HCT116 (cell line): Measurements from ENCODE around the gene ZSCAN4. TPM values are rescaled to one million over a fixed set of nuclear protein-coding genes. Genes with fewer than 3 reads are reported as not detected.

Source experiments
- ATAC-seq: fragments of 200-7000 bp; cut with Tn5 transposase; 2 replicates; pipeline ENCODE4 v1.9.1; 2020; ENCODE audit warnings: mild to moderate bottlenecking, moderate library complexity
- BruUV-seq: library from RNA; stranded (reverse); fragments of 400-500 nt; replicated peaks from 2 replicates; lab custom pipeline; 2021; lab: Mats Ljungman, UMichigan
- CTCF ChIA-PET: fragments of 300-600 bp; sonication (Branson Sonifier 250); formaldehyde crosslinking; loops from one replicate; lab custom pipeline; 2021; ENCODE audit warnings: antibody characterized with exemption; lab: Charles Lee
- POLR2A ChIA-PET: fragments of 300-600, 350-600 bp; sonication (Branson Sonifier 250); formaldehyde crosslinking; loops from one replicate; lab custom pipeline; 2021; ENCODE audit warnings: antibody characterized with exemption; lab: Charles Lee
- RAD21 ChIA-PET, 2 experiments: fragments of 300-600 bp; sonication (Branson Sonifier 250); formaldehyde crosslinking; loops; one replicate each; lab custom pipeline; 2023; ENCODE audit warnings: low total read pairs in 2 of 2; ENCODE audit not compliant: uncharacterized antibody in 2 of 2, unreplicated experiment in 2 of 2, low non-redundant PET in 1 of 2; lab: Charles Lee
- DNase-seq: peaks from one replicate; pipeline ENCODE4 v3.0.0-alpha.2; 2010; ENCODE audit warnings: low read depth, low spot score
- H2AFZ ChIP-seq: fragments of 200-600 bp; shearing (Covaris generic), sonication (generic); 2 replicates; pipeline ENCODE4 v1.6.1; 2017; ENCODE audit warnings: low read depth, mixed run types, mixed read lengths, antibody characterized with exemption, low read length; ENCODE audit not compliant: poor library complexity, severe bottlenecking
- H3K27ac ChIP-seq: 2 replicates; pipeline ENCODE4 v1.5.1; 2012; ENCODE audit warnings: low read depth, low read length
- H3K27me3 ChIP-seq: fragments of 200-600 bp; sonication (generic); 2 replicates; pipeline ENCODE4 v1.6.1; 2016; ENCODE audit warnings: mixed run types, low read length, mixed read lengths; ENCODE audit not compliant: insufficient read depth
- H3K36me3 ChIP-seq, 2 experiments: fragments of 200-500 bp in 1 of 2; fragments of 200-600 bp in 1 of 2; sonication (Bioruptor generic) in 1 of 2; sonication (generic) in 1 of 2; 2 replicates each; pipeline versions ENCODE4 v1.5.1 to v1.6.1; 2014 to 2016; ENCODE audit warnings: low read length in 2 of 2, inconsistent platforms in 1 of 2, mixed read lengths in 1 of 2, mixed run types in 1 of 2; ENCODE audit not compliant: insufficient read depth in 2 of 2, control insufficient read depth in 1 of 2
- H3K4me1 ChIP-seq, 2 experiments: fragments of 200-600 bp in 1 of 2; sonication (generic) in 1 of 2; 2 replicates each; pipeline versions ENCODE4 v1.5.1 to v1.6.1; 2012 to 2017; ENCODE audit warnings: low read length in 2 of 2, inconsistent platforms in 1 of 2, mild to moderate bottlenecking in 1 of 2, mixed read lengths in 1 of 2, mixed run types in 1 of 2, moderate library complexity in 1 of 2; ENCODE audit not compliant: insufficient read depth in 2 of 2, control insufficient read depth in 1 of 2
- H3K4me2 ChIP-seq: fragments of 200-600 bp; sonication (generic); 2 replicates; pipeline ENCODE4 v1.6.1; 2017; ENCODE audit warnings: mixed run types, low read length, mixed read lengths
- H3K4me3 ChIP-seq, 2 experiments: fragments of 200-600 bp in 1 of 2; sonication (generic) in 1 of 2; replicated peaks in 1 of 2; 2 replicates each; pipeline ENCODE4 v1.5.1; 2011 to 2016; ENCODE audit warnings: low read length in 2 of 2, control low read depth in 1 of 2, low read depth in 1 of 2, mild to moderate bottlenecking in 1 of 2, mixed read lengths in 1 of 2, mixed run types in 1 of 2
- H3K79me2 ChIP-seq: fragments of 200-600 bp; sonication (generic); 2 replicates; pipeline ENCODE4 v1.6.1; 2017; ENCODE audit warnings: mild to moderate bottlenecking, mixed run types, low read length, moderate library complexity, mixed read lengths; ENCODE audit not compliant: insufficient read depth
- H3K9ac ChIP-seq: fragments of 200-600 bp; sonication (generic); 2 replicates; pipeline ENCODE4 v1.6.1; 2016; ENCODE audit warnings: low read length, mixed read lengths
- H3K9me2 ChIP-seq: fragments of 200-600 bp; sonication (generic), shearing (Covaris generic); 2 replicates; pipeline ENCODE4 v1.6.1; 2017; ENCODE audit warnings: mixed run types, mild to moderate bottlenecking, moderate library complexity; ENCODE audit not compliant: insufficient read depth
- H3K9me3 ChIP-seq, 2 experiments: fragments of 200-500 bp in 1 of 2; fragments of 200-600 bp in 1 of 2; sonication (Bioruptor generic) in 1 of 2; sonication (generic) in 1 of 2; 2 replicates each; pipeline ENCODE4 v1.6.1; 2014 to 2017; ENCODE audit warnings: low read length in 2 of 2, mixed read lengths in 2 of 2, inconsistent platforms in 1 of 2, low read depth in 1 of 2, mild to moderate bottlenecking in 1 of 2, mixed run types in 1 of 2, moderate library complexity in 1 of 2; ENCODE audit not compliant: control insufficient read depth in 1 of 2, insufficient read depth in 1 of 2
- H4K20me1 ChIP-seq: fragments of 200-600 bp; sonication (generic), shearing (Covaris generic); 2 replicates; pipeline ENCODE4 v1.6.1; 2017; ENCODE audit warnings: mixed run types, mild to moderate bottlenecking, moderate library complexity; ENCODE audit not compliant: insufficient read depth
- CEBPB ChIP-seq: IDR thresholded peaks from 2 replicates; pipeline ENCODE4 v1.6.1; 2012; ENCODE audit warnings: low read depth
- EGR1 ChIP-seq: IDR thresholded peaks from 2 replicates; pipeline ENCODE4 v1.6.1; 2012; ENCODE audit warnings: low read depth
- JUND ChIP-seq: IDR thresholded peaks from 2 replicates; pipeline ENCODE4 v1.6.1; 2012
- POLR2AphosphoS5 ChIP-seq: IDR thresholded peaks from 2 replicates; pipeline ENCODE4 v1.6.1; 2011; ENCODE audit warnings: mild to moderate bottlenecking, low read depth, low read length, moderate library complexity
- SIN3A ChIP-seq: IDR thresholded peaks from 2 replicates; pipeline ENCODE4 v1.6.1; 2012; ENCODE audit warnings: low read depth
- SP1 ChIP-seq: IDR thresholded peaks from 2 replicates; pipeline ENCODE4 v1.6.1; 2012; ENCODE audit warnings: low read depth
- SRF ChIP-seq: IDR thresholded peaks from 2 replicates; pipeline ENCODE4 v1.6.1; 2012; ENCODE audit warnings: low read depth
- TCF7L2 ChIP-seq: IDR thresholded peaks from 2 replicates; pipeline ENCODE4 v1.7.0; 2011; ENCODE audit warnings: borderline replicate concordance, inconsistent platforms; ENCODE audit not compliant: insufficient read depth, insufficient read length; ENCODE audit errors: extremely low read depth
- ZFX ChIP-seq: fragments of 450-650 bp; IDR thresholded peaks from 2 replicates; pipeline ENCODE4 v1.6.1; 2017
- intact Hi-C: fragments of 100-400 bp; cut with micrococcal nuclease; formaldehyde crosslinking; loops from 2 replicates; pipeline ENCODE4 v1.10.0; 2022
- total RNA-seq: library from RNA; stranded (reverse); gene quantifications from one replicate; pipeline ENCODE4 v1.2.1, GENCODE V29; 2021; ENCODE audit not compliant: unreplicated experiment
- TF ChIP-seq, protein P1 (sequence below): IDR thresholded peaks from 2 replicates; pipeline ENCODE4 v1.6.1; 2012; ENCODE audit warnings: low read depth
- TF ChIP-seq, protein P2 (sequence below): IDR thresholded peaks from 2 replicates; pipeline ENCODE4 v1.6.1; 2012
- TF ChIP-seq, protein P3 (sequence below), 3 experiments: fragments of 200-600 bp in 1 of 3; sonication (generic) in 1 of 3; IDR thresholded peaks in 2 of 3; conservative IDR thresholded peaks in 1 of 3; 2 replicates each; pipeline ENCODE4 v1.5.1; 2012 to 2017; ENCODE audit warnings: low read depth in 2 of 3, low read length in 2 of 3, antibody characterized with exemption in 1 of 3, borderline replicate concordance in 1 of 3, control low read depth in 1 of 3, mild to moderate bottlenecking in 1 of 3, mixed read lengths in 1 of 3, mixed run types in 1 of 3, moderate library complexity in 1 of 3; ENCODE audit not compliant: insufficient read depth in 1 of 3

The ZSCAN4 gene
- total RNA-seq, 1 experiment from 2014 or later, result not detected

DNA sequence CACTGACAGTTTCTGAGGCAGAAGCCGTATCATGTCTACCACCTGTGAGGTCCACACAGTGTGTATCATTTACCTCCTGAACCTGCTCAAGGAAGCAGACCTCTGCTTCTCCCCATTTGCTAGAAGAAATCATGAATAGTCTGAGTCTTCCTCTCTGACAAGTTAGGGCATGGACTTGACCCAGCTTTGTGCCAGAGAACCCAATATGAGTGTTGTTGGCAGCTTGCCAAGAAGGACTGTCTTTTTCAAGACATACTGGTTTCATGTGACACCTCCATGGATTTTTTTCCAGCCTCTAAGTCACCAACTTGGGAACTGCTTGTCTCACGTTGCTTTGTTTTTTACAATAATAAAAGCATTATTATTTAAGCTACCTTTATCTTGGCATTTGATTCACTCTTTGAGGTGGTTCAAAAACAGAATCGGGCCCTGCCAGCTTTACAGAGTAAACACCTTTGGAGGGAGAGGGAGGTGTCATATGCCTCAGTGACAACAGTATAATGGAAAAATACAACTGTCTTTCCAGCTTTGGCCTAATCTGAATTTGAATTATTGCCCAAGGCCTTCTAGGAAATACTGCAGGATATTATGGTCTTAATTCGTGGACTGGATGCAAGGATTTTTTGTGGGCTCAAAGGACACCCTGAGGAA, 26.2 kb upstream of the ZSCAN4 start:
- RAD21 ChIA-PET, result no interaction called here

More for the DNA sequence above, 26.2 kb upstream of the ZSCAN4 start:
- TF ChIP-seq, protein P1, sequence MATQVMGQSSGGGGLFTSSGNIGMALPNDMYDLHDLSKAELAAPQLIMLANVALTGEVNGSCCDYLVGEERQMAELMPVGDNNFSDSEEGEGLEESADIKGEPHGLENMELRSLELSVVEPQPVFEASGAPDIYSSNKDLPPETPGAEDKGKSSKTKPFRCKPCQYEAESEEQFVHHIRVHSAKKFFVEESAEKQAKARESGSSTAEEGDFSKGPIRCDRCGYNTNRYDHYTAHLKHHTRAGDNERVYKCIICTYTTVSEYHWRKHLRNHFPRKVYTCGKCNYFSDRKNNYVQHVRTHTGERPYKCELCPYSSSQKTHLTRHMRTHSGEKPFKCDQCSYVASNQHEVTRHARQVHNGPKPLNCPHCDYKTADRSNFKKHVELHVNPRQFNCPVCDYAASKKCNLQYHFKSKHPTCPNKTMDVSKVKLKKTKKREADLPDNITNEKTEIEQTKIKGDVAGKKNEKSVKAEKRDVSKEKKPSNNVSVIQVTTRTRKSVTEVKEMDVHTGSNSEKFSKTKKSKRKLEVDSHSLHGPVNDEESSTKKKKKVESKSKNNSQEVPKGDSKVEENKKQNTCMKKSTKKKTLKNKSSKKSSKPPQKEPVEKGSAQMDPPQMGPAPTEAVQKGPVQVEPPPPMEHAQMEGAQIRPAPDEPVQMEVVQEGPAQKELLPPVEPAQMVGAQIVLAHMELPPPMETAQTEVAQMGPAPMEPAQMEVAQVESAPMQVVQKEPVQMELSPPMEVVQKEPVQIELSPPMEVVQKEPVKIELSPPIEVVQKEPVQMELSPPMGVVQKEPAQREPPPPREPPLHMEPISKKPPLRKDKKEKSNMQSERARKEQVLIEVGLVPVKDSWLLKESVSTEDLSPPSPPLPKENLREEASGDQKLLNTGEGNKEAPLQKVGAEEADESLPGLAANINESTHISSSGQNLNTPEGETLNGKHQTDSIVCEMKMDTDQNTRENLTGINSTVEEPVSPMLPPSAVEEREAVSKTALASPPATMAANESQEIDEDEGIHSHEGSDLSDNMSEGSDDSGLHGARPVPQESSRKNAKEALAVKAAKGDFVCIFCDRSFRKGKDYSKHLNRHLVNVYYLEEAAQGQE, result no peak
- TF ChIP-seq CEBPB (no peak), SRF (no peak), SIN3A (no peak), JUND (no peak), TCF7L2 (no peak), EGR1 (no peak), ZFX (no peak), POLR2AphosphoS5 (no peak), SP1 (no peak)
- TF ChIP-seq, protein P2, sequence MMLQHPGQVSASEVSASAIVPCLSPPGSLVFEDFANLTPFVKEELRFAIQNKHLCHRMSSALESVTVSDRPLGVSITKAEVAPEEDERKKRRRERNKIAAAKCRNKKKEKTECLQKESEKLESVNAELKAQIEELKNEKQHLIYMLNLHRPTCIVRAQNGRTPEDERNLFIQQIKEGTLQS, result no peak
- TF ChIP-seq, protein P3, sequence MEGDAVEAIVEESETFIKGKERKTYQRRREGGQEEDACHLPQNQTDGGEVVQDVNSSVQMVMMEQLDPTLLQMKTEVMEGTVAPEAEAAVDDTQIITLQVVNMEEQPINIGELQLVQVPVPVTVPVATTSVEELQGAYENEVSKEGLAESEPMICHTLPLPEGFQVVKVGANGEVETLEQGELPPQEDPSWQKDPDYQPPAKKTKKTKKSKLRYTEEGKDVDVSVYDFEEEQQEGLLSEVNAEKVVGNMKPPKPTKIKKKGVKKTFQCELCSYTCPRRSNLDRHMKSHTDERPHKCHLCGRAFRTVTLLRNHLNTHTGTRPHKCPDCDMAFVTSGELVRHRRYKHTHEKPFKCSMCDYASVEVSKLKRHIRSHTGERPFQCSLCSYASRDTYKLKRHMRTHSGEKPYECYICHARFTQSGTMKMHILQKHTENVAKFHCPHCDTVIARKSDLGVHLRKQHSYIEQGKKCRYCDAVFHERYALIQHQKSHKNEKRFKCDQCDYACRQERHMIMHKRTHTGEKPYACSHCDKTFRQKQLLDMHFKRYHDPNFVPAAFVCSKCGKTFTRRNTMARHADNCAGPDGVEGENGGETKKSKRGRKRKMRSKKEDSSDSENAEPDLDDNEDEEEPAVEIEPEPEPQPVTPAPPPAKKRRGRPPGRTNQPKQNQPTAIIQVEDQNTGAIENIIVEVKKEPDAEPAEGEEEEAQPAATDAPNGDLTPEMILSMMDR (IDR thresholded peaks at IDR 0.05 in 2 of 3, conservative IDR thresholded peaks at IDR 0.05 in 1 of 3; ENCODE audit: borderline replicate concordance in 1 of 3, insufficient read depth in 1 of 3, low read depth in 2 of 3, low read length in 2 of 3), result no peak
- TF ChIP-seq, all 23 proteins: peak for 0
- ChIA-PET POLR2A (no interaction called here), CTCF (no interaction called here)
- no peaks in the 10 kb centered on the region for H4K20me1 ChIP-seq
- no peak overlapping the region for H3K4me3 ChIP-seq
- DNase-seq (no peak), ATAC-seq (no peak)
- H2AFZ ChIP-seq, result no peak overlapping the region
- no peaks in the 10 kb centered on the region for H3K79me2 ChIP-seq
- no peaks in the 10 kb centered on the region for H3K9me2 ChIP-seq
- H3K27ac ChIP-seq, result no peak overlapping the region
- intact Hi-C loops, result no loop called here
- no peak overlapping the region for H3K9ac ChIP-seq
- no TSS peak for BruUV-seq
- peaks cover 18 to 25% of the 10 kb centered on the region in 2 experiments; a peak in 3 of 4 replicates for H3K9me3 ChIP-seq
- H3K36me3 ChIP-seq, result peaks cover 15 to 23% of the 10 kb centered on the region in 2 experiments
- no peaks in the 10 kb centered on the region for H3K4me1 ChIP-seq
- H3K4me2 ChIP-seq, result no peak overlapping the region
- no peaks in the 10 kb centered on the region for H3K27me3 ChIP-seq
